T-helper 17 cell (primary cell): Measurements from ENCODE around the gene ZNF750. TPM values are rescaled to one million over a fixed set of nuclear protein-coding genes. Genes with fewer than 3 reads are reported as not detected.
A peak's percentile ranks its signal among the peaks of the same experiment; 100 is the strongest.

Source experiments
- ATAC-seq: fragments of 150-1000 bp; cut with Tn5 transposase; 2 replicates; pipeline ENCODE4 v1.10.0; 2021; ENCODE audit warnings: mild to moderate bottlenecking, moderate library complexity
- DNase-seq, 3 donors: peaks; one replicate each; pipeline versions ENCODE4 v3.0.0 to v3.0.0-alpha.2; 2020 to 2021
- H3K9me3 ChIP-seq: one replicate; pipeline ENCODE4 v1.7.0; 2013; ENCODE audit warnings: low read length, mild to moderate bottlenecking; ENCODE audit not compliant: control insufficient read depth, poor library complexity, severe bottlenecking
- H3K27ac Mint-ChIP-seq: one replicate; pipeline ENCODE4 v1.8.0; 2022; ENCODE audit warnings: mild to moderate bottlenecking, moderate library complexity, mixed read lengths
- H3K27me3 Mint-ChIP-seq: one replicate; pipeline ENCODE4 v1.8.0; 2022; ENCODE audit warnings: mixed read lengths
- H3K36me3 Mint-ChIP-seq: one replicate; pipeline ENCODE4 v1.8.0; 2022; ENCODE audit warnings: low read depth, mixed read lengths
- H3K4me1 Mint-ChIP-seq: one replicate; pipeline ENCODE4 v1.8.0; 2022; ENCODE audit warnings: mild to moderate bottlenecking, mixed read lengths
- H3K4me3 Mint-ChIP-seq: one replicate; pipeline ENCODE4 v1.8.0; 2022; ENCODE audit warnings: mild to moderate bottlenecking, moderate library complexity, mixed read lengths
- total RNA-seq, 4 donors: library from RNA in 2 of 4; stranded (reverse) in 2 of 4; gene quantifications; one replicate each; pipeline ENCODE4 v1.2.3 and lab custom pipeline; 2022 to 2026

ZNF750 gene
- total RNA-seq, 2 donors from 2014 or later, result not detected

DNA sequence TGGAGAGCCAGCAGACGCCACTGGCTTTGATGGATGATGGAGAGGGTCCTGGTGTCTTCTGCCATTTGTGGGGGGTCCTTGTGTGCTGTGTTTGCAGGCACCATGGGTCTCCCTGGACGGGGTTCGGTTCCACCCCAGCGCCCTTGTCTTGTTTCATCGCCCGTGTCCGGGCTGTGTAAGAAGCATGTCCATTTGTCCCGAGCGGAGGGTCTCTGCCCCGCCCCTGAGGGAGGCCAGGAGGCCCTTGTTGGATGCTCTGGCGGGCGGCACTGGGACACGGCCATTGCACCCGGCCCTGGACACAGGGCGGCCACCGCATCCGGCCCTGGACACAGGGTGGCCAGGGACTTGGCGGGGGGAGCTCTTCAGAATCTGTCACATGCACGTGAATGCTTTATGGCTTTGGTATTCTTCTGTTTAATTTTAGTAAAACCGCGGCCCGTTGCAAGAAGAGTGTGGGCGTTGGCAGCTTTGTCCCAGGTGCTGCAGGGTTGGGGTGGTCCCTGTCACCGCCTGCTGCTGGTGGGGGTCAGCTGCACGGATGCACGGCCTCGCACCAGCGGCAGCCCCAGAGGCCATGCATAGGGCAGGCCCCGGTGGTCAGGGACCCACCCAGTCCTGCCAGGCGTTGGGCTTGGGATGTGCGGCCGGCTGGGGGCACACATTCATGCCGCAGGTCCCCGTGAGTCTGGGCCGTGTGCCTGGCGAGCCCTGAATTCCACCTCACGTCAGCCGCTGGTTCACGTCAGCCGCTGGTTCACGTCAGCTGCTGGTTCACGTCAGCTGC is 21.0 kb upstream of the ZNF750 start:
- Mint-ChIP-seq H3K4me3 (peak overlapping the region; percentile 88), H3K36me3 (peaks cover 4% of the 10 kb centered on the region), H3K27me3 (no peaks in the 10 kb centered on the region), H3K4me1 (peaks cover 45% of the 10 kb centered on the region), H3K27ac (peak overlapping the region; percentile 99)
- ATAC-seq (no peak), DNase-seq (no peak)
- no peaks in the 10 kb centered on the region for H3K9me3 ChIP-seq

DNA sequence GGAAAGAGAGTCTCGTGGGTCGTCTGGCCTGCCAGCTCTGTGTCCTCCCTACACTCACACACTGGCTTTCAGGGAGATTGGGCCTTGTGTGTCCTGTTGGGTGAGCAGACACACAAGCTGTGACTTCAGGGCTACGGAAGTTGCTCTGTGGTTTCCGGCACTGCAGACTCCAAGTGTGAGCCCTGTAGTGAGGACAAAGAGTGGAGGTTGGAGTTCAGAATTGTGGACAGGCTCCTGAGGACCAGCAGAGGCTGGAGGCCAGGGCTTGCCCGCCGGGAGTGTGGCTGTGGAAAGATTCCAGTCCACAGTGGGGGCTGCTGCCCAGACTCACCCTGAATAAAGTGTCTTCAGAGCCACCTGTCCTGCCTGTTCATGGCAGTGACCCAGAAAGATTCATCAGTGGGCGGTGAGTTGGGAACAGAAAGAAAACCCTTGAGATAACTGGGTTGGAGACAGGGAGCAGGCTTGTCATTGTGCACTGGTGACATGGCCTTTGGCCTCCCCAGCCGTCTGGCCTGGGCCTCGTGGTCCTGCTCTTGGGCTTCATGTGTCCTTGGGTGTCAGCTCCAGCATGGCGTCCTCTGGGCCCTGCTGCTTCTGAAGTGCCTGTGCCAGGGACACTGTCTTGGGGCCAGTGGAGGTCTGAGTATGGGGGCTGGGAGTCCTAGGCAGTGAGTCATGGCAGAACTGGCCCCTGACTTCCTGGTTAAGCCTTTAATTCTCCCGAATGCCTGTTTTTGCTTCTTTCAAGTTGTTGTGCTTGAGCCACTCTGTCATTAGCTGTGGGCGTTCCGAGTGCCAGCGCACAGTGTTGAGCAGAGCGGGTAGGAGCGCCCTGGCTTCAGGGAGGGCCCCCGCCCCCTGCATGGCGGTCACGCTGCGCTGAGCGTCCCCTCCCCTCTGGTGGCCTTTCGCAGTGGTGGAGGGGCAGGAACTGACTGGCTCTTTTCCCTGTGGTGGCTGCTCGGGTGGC is 19.9 kb upstream of the ZNF750 start:
- peaks cover 39% of the 10 kb centered on the region for H3K4me1 Mint-ChIP-seq

DNA sequence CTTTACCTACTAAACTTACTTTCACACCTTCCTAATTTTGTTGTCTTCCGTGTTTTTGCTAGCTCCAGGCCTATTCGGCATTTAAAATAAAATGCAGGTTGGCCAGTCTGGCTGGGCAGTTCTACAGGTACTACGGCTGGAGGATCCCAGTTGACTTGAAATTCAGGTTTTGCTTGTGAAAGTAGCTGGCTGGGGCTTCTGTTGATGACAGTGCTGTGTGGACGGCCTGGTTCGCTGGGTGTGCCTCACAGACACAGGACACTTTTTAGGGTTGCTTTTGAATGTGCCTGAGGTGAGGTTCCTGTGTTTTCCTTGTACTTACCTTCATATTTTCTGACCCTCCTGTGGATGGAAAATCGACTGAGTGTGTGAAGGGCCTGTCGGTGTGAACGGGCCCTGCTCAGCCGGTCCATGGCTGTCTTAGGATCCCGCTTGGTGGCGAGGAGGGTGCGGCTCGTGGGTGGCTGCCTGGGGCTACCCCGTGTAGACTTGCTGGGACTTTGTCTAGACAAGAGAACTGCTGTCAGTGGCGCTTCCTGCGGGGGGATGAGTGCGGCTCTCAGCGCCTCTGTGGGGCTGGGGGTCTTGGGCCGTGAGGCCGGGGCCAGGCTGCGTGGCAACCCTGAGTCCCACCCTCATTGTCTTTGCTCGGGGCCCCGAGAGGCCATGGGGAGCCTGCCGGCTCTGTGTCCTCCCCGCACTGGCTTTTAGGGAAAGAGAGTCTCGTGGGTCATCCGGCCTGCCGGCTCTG is 18.7 kb upstream of the ZNF750 start:
- H3K36me3 Mint-ChIP-seq, result peaks cover 5% of the 10 kb centered on the region
- no peaks in the 10 kb centered on the region for H3K27me3 Mint-ChIP-seq
- no peak for DNase-seq
- peak overlapping the region; percentile 99 for H3K27ac Mint-ChIP-seq
- ATAC-seq, result peak; percentile 23
- peaks cover 30% of the 10 kb centered on the region for H3K4me1 Mint-ChIP-seq
- H3K9me3 ChIP-seq, result no peaks in the 10 kb centered on the region
- H3K4me3 Mint-ChIP-seq, result peak overlapping the region; percentile 52

More for the DNA sequence above, 19.9 kb upstream of the ZNF750 start:
- peaks cover 4% of the 10 kb centered on the region for H3K36me3 Mint-ChIP-seq
- H3K27ac Mint-ChIP-seq, result peak overlapping the region; percentile 99
- DNase-seq (peak in 1 of 3 donors; percentile 34), ATAC-seq (peak; percentile 35)
- no peaks in the 10 kb centered on the region for H3K9me3 ChIP-seq
- H3K4me3 Mint-ChIP-seq, result peak overlapping the region; percentile 88
- no peaks in the 10 kb centered on the region for H3K27me3 Mint-ChIP-seq

DNA sequence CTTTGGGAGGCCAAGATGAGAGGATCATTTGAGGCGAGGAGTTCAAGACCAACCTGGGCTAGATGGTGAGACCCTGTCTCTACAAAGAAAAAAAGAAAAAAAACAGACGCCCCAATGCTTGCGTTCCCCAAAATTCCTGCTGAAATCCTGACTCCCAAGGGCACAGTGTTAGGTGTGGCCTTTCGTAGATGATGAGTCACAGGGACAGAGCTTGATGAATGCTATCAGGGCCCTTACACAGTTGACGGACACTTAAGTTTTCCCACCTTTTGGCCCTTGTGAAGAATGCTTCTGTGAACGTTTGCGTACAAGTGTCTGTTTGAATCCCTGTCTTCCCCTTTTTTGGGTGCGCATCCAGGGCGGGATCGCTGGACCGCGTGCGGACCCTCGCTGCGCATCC is 16.5 kb upstream of the ZNF750 start:
- no peak for ATAC-seq
- DNase-seq, result no peak
- no peak overlapping the region for H3K27ac Mint-ChIP-seq

DNA sequence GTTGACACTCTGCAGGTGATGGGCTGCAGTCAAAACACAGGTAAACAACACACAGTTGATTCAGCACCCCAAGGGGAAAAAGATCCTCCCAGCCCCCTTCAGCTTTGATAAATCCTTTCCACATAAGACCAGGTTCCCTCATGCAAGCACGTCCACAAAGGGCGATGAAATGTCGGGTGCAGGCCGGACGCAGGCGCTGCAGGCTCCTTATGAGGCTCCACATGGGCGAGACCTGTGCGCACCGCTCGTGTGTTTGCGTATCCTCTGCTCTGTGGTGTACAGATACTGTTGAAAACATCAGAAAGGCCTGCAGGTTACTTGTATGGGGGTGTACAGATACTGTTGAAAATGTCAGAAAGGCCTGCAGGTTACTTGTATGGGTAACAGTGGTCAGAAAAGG is 14.4 kb upstream of the ZNF750 start:
- Mint-ChIP-seq H3K27ac (peak overlapping the region; percentile 43), H3K4me1 (peaks cover 7% of the 10 kb centered on the region), H3K27me3 (no peaks in the 10 kb centered on the region), H3K4me3 (no peak overlapping the region), H3K36me3 (peaks cover 5% of the 10 kb centered on the region)
- ATAC-seq (no peak), DNase-seq (no peak)
- H3K9me3 ChIP-seq, result no peaks in the 10 kb centered on the region

More for the DNA sequence above, 16.5 kb upstream of the ZNF750 start:
- H3K9me3 ChIP-seq, result no peaks in the 10 kb centered on the region
- Mint-ChIP-seq H3K4me1 (peaks cover 17% of the 10 kb centered on the region), H3K4me3 (no peak overlapping the region), H3K27me3 (no peaks in the 10 kb centered on the region), H3K36me3 (peaks cover 5% of the 10 kb centered on the region)

DNA sequence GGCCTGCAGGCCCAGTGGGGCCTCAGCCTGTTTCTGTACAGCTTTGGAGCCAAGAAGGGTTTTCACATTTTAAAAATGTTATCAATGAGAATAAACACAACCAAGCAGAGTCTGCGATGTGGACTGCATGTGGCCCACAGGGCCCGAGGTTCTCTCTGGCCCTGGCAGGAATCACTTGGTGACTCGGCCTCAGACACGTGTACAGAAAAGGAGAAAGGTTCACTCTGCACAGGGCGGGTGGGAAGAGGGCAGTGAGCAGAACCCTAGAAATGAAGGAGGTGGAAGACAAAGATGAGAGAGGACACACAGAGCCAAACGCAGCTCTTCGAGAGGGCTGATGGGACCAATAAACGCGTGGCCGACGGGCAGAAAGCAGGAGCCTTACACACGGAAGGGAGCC is 11.6 kb upstream of the ZNF750 start:
- Mint-ChIP-seq H3K27ac (no peak overlapping the region), H3K27me3 (no peaks in the 10 kb centered on the region), H3K4me3 (no peak overlapping the region), H3K36me3 (peaks cover 2% of the 10 kb centered on the region), H3K4me1 (peaks cover 7% of the 10 kb centered on the region)
- no peak for DNase-seq
- no peaks in the 10 kb centered on the region for H3K9me3 ChIP-seq
- ATAC-seq, result no peak

DNA sequence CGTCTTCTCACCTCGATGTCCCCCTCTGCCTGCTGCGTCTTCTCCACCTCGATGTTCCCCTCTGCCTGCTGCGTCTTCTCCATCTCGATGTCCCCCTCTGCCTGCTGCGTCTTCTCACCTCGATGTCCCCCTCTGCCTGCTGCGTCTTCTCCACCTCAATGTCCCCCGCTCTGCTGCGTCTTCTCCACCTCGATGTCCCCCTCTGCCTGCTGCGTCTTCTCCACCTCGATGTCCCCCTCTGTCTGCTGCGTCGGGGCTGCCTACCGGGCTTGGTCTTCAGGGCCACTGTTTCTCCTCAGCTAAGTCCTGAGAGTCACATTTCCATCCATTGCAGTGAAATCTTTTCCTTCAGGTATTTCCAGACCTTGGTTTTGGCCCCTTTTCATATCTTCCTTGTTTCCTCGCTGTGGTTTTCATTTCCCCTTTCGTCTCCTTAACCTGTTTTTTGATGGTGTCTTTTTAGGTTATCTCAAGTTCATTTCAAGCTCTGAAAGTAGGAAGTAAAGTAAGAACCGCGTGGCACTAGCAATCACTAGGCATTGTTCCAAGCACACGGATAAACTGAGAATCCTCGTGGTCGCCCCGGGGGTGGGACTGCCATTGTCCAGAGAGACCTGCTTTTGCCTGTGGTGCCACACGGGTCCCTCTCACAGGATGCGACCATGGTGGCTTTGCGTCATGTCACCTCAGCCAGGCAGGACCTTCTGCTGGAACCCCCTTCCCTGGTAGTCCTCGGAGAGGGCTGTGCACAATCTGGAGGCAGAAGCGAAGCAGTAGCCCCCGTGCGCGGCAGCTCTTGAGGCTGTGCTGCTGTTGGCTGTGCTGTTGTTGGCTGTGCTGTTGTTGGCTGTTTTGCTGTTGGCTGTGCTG is 9.5 kb upstream of the ZNF750 start:
- peak overlapping the region; percentile 2 for H3K4me3 Mint-ChIP-seq
- H3K36me3 Mint-ChIP-seq, result peaks cover 2% of the 10 kb centered on the region
- no peaks in the 10 kb centered on the region for H3K27me3 Mint-ChIP-seq
- H3K27ac Mint-ChIP-seq, result peak overlapping the region; percentile 37
- peaks cover 9% of the 10 kb centered on the region for H3K4me1 Mint-ChIP-seq
- DNase-seq, result no peak
- no peaks in the 10 kb centered on the region for H3K9me3 ChIP-seq
- ATAC-seq, result no peak

DNA sequence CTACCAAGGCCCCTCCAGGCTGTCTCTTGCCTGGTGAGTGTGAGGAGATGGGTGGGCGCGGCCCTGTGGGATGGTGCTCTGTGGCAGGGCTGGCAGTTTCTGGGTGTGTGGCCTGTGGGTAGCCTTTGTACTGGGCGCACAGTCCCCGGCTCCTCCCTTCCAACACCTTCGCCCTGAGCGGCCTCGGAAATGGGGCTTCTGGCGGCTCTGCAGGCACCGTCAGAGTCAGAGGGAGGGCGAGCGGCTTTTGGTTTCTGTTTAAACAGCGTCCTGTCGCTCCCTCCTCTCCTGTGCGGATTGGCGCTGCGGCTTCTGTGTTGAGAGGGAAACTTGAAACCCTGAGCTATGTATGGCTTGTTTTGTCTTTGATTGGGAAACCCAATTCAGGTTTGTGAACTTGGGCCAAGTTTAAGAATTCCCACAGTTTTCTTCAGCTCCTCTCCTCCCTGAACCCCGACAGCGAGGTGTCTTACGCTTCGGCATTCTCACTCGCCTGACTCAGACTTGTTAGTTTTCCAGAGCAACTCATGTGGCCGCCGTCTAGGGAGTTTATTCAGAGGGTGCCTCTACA is 8.3 kb upstream of the ZNF750 start:
- no peaks in the 10 kb centered on the region for H3K36me3 Mint-ChIP-seq

DNA sequence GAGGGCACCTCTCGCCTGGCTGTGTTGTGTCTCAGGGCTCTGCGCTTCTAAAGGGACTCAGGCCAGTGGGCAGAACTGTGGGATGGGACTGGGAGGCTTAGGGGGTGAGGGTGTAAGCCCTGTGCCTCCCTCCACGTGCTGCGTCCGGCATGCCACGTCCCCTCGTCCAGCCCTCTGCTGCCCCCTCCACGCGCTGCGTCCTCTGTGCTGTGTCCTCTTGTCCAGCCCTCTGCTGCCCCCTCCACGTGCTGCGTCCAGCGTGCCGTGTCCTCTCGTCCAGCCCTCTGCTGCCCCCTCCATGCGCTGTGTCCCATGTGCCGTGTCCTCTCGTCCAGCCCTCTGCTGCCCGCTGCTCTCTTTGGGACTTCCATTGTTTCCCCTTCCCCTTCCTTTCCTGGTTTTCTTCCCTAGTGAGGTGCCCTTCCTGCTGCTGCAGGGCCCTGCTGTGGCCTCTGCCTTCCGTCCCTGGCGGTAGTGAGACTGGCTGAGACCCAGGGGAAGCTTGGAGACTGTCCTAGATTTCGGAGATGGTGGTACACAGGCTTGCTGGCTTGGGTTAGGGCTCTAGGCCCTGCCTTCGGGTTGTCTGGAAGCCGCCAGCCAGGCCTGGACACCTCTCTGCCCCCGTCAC is 6.4 kb upstream of the ZNF750 start:
- no peak for DNase-seq
- H3K27me3 Mint-ChIP-seq, result no peaks in the 10 kb centered on the region
- no peak for ATAC-seq
- H3K4me3 Mint-ChIP-seq, result no peak overlapping the region
- H3K4me1 Mint-ChIP-seq, result peaks cover 11% of the 10 kb centered on the region
- no peaks in the 10 kb centered on the region for H3K9me3 ChIP-seq
- peak overlapping the region; percentile 32 for H3K27ac Mint-ChIP-seq
- no peaks in the 10 kb centered on the region for H3K36me3 Mint-ChIP-seq

More for the DNA sequence above, 8.3 kb upstream of the ZNF750 start:
- no peak for DNase-seq
- H3K4me1 Mint-ChIP-seq, result peaks cover 9% of the 10 kb centered on the region
- H3K9me3 ChIP-seq, result no peaks in the 10 kb centered on the region
- no peaks in the 10 kb centered on the region for H3K27me3 Mint-ChIP-seq
- peak overlapping the region; percentile 19 for H3K27ac Mint-ChIP-seq
- peak overlapping the region; percentile 43 for H3K4me3 Mint-ChIP-seq
- peak; percentile 72 for ATAC-seq

DNA sequence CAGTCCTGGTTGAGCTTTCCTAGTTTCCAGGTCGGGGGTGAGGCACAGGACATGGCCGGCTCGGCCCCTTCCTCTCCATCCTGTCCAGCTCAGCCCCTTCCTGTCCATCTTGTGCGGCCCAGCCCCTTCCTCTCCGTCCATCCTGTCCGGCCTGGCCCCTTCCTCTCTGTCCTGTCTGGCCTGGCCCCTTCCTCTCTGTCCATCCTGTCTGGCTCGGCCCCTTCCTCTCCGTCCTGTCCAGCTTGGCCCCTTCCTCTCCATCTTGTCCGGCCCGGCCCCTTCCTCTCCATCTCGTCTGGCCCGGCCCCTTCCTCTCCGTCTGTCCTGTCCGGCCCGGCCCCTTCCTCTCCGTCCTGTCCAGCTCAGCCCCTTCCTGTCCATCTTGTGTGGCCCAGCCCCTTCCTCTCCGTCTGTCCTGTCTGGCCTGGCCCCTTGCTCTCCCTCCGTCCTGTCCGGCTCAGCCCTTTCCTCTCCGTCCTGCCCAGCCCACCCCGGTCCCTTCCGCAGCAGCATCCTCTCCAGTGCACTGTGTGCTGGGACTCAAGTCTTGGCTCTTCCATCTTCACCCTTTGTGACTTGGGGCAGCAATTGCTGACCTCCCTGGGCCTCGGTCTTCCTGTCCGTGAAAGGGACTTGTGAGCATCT is 5.5 kb upstream of the ZNF750 start:
- Mint-ChIP-seq H3K27ac (peak overlapping the region; percentile 32), H3K36me3 (no peaks in the 10 kb centered on the region), H3K4me3 (no peak overlapping the region), H3K4me1 (peaks cover 11% of the 10 kb centered on the region), H3K27me3 (no peaks in the 10 kb centered on the region)
- H3K9me3 ChIP-seq, result no peaks in the 10 kb centered on the region
- no peak for ATAC-seq
- DNase-seq, result no peak

DNA sequence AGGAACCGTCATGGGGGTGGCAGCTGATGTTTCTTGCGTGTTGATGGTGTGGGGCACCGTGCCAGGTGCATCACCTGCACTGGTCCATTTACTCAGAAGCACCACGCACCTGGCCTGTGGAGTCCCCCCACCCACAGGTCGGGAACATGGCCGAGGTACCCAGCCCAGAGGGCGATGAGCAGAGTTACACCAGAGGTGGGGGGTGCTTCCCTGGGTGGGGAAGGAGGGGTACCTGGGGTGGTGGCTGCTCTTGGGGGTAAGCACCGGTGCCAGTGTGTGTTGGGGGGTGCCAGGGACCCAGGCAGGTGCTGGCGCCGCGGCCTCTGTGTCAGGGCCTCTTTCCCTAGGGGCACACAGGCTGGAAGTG is 5.0 kb upstream of the ZNF750 start:
- H3K27ac Mint-ChIP-seq, result peak overlapping the region; percentile 49
- H3K36me3 Mint-ChIP-seq, result no peaks in the 10 kb centered on the region
- H3K4me3 Mint-ChIP-seq, result no peak overlapping the region
- no peaks in the 10 kb centered on the region for H3K9me3 ChIP-seq
- ATAC-seq, result no peak
- H3K4me1 Mint-ChIP-seq, result peaks cover 11% of the 10 kb centered on the region
- no peak for DNase-seq
- no peaks in the 10 kb centered on the region for H3K27me3 Mint-ChIP-seq
